ENCODE results near the gene LRIT2.

DNA sequence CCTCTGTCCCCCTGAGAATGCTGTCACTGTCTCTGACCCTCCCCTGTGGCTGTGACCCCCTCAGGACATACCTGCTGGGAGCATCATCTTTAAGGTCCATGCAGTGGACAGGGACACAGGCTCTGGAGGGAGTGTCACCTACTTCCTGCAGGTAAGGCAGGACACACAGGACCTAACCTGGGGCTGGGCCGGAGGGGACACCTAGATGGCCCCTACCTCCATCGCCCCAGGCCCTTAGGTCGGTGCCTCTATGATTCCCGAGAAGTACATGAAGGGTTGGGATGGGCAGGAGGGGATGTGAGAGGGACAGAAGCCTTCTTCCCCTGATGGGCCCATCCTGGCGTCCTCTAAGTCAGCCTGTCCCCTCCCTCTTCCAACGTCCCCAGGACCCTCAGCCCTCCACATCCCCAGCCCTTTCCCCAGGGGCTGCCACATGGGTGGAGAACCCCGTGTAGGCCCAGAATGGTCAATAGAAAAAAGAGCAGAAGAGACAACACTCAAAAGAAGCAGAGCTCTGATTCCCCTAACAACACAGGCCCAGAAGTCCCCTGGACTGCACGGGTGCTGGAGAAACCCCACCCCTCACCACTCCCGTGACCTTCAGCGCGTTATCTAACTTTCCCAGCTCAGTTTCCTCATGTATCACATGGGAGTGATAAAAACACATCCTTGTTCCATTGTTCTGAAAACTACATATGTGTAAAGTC is 24.7 kb downstream of the LRIT2 start:
- TF ChIP-seq, protein P1, sequence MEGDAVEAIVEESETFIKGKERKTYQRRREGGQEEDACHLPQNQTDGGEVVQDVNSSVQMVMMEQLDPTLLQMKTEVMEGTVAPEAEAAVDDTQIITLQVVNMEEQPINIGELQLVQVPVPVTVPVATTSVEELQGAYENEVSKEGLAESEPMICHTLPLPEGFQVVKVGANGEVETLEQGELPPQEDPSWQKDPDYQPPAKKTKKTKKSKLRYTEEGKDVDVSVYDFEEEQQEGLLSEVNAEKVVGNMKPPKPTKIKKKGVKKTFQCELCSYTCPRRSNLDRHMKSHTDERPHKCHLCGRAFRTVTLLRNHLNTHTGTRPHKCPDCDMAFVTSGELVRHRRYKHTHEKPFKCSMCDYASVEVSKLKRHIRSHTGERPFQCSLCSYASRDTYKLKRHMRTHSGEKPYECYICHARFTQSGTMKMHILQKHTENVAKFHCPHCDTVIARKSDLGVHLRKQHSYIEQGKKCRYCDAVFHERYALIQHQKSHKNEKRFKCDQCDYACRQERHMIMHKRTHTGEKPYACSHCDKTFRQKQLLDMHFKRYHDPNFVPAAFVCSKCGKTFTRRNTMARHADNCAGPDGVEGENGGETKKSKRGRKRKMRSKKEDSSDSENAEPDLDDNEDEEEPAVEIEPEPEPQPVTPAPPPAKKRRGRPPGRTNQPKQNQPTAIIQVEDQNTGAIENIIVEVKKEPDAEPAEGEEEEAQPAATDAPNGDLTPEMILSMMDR (IDR thresholded peaks at IDR 0.05): no peak
- TF ChIP-seq, protein P2, sequence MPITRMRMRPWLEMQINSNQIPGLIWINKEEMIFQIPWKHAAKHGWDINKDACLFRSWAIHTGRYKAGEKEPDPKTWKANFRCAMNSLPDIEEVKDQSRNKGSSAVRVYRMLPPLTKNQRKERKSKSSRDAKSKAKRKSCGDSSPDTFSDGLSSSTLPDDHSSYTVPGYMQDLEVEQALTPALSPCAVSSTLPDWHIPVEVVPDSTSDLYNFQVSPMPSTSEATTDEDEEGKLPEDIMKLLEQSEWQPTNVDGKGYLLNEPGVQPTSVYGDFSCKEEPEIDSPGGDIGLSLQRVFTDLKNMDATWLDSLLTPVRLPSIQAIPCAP (CRISPR knock-in tag; IDR thresholded peaks at IDR 0.05): no peak
- no peak for TF ChIP-seq MAX (CRISPR knock-in tag; IDR thresholded peaks at IDR 0.05)
- no peak for TF ChIP-seq ZNF121 (CRISPR knock-in tag; IDR thresholded peaks at IDR 0.05)
- no peak for TF ChIP-seq CBFB (CRISPR knock-in tag; IDR thresholded peaks at IDR 0.05; ENCODE audit: low read depth)
- TF ChIP-seq, protein P3, sequence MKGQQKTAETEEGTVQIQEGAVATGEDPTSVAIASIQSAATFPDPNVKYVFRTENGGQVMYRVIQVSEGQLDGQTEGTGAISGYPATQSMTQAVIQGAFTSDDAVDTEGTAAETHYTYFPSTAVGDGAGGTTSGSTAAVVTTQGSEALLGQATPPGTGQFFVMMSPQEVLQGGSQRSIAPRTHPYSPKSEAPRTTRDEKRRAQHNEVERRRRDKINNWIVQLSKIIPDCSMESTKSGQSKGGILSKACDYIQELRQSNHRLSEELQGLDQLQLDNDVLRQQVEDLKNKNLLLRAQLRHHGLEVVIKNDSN (CRISPR knock-in tag; IDR thresholded peaks at IDR 0.05): no peak
- no peak for TF ChIP-seq NFE2L1 (CRISPR knock-in tag; IDR thresholded peaks at IDR 0.05)
- TF ChIP-seq ARID4B (CRISPR knock-in tag; IDR thresholded peaks at IDR 0.05; ENCODE audit: borderline replicate concordance): no peak
- TF ChIP-seq ETV6 (CRISPR knock-in tag; IDR thresholded peaks at IDR 0.05): no peak
- TF ChIP-seq, protein P4, sequence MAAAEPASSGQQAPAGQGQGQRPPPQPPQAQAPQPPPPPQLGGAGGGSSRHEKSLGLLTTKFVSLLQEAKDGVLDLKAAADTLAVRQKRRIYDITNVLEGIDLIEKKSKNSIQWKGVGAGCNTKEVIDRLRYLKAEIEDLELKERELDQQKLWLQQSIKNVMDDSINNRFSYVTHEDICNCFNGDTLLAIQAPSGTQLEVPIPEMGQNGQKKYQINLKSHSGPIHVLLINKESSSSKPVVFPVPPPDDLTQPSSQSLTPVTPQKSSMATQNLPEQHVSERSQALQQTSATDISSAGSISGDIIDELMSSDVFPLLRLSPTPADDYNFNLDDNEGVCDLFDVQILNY (CRISPR knock-in tag; IDR thresholded peaks at IDR 0.05): no peak
- TF ChIP-seq, protein P5, sequence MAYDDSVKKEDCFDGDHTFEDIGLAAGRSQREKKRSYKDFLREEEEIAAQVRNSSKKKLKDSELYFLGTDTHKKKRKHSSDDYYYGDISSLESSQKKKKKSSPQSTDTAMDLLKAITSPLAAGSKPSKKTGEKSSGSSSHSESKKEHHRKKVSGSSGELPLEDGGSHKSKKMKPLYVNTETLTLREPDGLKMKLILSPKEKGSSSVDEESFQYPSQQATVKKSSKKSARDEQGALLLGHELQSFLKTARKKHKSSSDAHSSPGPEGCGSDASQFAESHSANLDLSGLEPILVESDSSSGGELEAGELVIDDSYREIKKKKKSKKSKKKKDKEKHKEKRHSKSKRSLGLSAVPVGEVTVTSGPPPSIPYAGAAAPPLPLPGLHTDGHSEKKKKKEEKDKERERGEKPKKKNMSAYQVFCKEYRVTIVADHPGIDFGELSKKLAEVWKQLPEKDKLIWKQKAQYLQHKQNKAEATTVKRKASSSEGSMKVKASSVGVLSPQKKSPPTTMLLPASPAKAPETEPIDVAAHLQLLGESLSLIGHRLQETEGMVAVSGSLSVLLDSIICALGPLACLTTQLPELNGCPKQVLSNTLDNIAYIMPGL (CRISPR knock-in tag; IDR thresholded peaks at IDR 0.05): no peak
- TF ChIP-seq RELA (CRISPR knock-in tag; IDR thresholded peaks at IDR 0.05; ENCODE audit: borderline replicate concordance): no peak
- no peak for TF ChIP-seq NR2C2 (CRISPR knock-in tag; IDR thresholded peaks at IDR 0.05)
